ENCODE measurements around the gene RRP8. TPM values are rescaled to one million over a fixed set of nuclear protein-coding genes. Genes with fewer than 3 reads are reported as not detected.

Gene RRP8
- total RNA-seq, 2 experiments from 2014 or later: 26.4 to 33.6 TPM

DNA sequence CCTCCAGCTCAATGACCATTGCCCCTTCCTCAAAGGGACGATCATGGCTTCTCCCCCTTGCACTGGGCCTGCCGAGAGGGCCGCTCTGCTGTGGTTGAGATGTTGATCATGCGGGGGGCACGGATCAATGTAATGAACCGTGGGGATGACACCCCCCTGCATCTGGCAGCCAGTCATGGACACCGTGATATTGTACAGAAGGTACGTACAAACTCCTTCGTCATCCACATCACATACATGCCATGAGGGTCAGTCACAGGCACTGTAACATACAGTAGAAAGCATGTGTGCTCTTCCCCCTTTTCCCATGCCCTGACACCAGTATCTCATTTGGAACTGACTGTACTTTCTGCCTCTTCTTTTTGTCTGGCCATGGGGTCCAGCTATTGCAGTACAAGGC is 4.6 kb upstream of the RRP8 start:
- ChIA-PET POLR2A (interaction anchor here (1.3 to 2.2 kb wide), 2 partner anchors 10 to 15 kb away, joined by 3 to 4 read pairs; no protein-coding TSS in a partner anchor), CTCF (ENCODE audit: unreplicated experiment) (no interaction called here)
- Histone ChIP-seq H2AFZ (ENCODE audit: low read length) (no peak overlapping the region), H3K4me1 (ENCODE audit: insufficient read depth, low read length, poor library complexity, severe bottlenecking) (peaks cover 53% of the 10 kb centered on the region), H3K36me3 (ENCODE audit: insufficient read depth, low read length) (peaks cover 55% of the 10 kb centered on the region), H3K4me2 (ENCODE audit: low read length) (no peak overlapping the region), H3K79me2 (ENCODE audit: insufficient read depth, low read depth, low read length) (peaks cover 48% of the 10 kb centered on the region), H3K27ac (ENCODE audit: low read depth, low read length, poor library complexity, severe bottlenecking) (no peak overlapping the region), H4K20me1 (ENCODE audit: insufficient read depth, low read length) (peaks cover 15% of the 10 kb centered on the region), H3K4me3 (ENCODE audit: low read depth, low read length, poor library complexity, severe bottlenecking) (no peak overlapping the region), H3K9me2 (ENCODE audit: insufficient read depth, low read length) (no peaks in the 10 kb centered on the region), H3K9me3 (ENCODE audit: low read length) (no peaks in the 10 kb centered on the region)
- intact Hi-C loops (cut with micrococcal nuclease; ENCODE audit: unreplicated experiment): no loop called here
- BruUV-seq (replicated peaks): no TSS peak
- TF ChIP-seq, protein P1, sequence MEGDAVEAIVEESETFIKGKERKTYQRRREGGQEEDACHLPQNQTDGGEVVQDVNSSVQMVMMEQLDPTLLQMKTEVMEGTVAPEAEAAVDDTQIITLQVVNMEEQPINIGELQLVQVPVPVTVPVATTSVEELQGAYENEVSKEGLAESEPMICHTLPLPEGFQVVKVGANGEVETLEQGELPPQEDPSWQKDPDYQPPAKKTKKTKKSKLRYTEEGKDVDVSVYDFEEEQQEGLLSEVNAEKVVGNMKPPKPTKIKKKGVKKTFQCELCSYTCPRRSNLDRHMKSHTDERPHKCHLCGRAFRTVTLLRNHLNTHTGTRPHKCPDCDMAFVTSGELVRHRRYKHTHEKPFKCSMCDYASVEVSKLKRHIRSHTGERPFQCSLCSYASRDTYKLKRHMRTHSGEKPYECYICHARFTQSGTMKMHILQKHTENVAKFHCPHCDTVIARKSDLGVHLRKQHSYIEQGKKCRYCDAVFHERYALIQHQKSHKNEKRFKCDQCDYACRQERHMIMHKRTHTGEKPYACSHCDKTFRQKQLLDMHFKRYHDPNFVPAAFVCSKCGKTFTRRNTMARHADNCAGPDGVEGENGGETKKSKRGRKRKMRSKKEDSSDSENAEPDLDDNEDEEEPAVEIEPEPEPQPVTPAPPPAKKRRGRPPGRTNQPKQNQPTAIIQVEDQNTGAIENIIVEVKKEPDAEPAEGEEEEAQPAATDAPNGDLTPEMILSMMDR (conservative IDR thresholded peaks at IDR 0.05; ENCODE audit: low read length): no peak
- no peak for TF ChIP-seq EZH2phosphoT487 (IDR thresholded peaks at IDR 0.05; ENCODE audit: borderline replicate concordance, low read depth, low read length)
- no peak for DNase-seq (ENCODE audit: low spot score)

DNA sequence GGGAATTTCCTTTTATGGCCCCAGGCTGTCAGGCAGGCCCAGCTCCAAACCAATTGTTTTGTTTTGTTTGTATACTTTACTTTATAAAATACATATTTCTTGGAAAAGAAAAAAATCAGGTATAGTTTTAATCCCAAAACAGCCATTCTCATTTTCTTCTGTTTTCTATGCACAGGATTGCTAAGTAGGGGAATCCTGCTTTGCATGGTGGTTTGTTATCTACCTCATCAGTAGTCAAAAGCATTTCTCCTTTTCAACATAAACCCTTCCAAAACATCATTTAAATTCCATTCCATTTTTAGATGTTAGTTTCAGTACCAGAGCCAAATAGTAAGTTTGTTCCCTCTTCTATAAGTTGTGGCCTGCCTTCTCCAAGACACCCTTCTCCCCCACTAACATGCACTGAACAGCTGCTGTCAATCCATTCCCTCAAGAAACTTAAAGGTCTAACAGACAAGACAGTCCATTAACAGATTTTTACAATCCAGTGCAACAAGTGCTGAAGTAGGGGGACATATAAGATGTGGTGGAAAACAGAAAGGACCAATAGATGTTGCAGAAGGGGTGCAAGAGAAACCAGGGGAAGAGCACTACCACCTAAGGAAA is 3.9 kb upstream of the RRP8 start:
- POLR2A ChIA-PET: interaction anchor here (0.6 to 2.2 kb wide), 5 partner anchors 11 to 76 kb away, joined by 3 to 4 read pairs (median 4); partner anchors contain the start of gene MRPL17
- Histone ChIP-seq H3K9me3 (ENCODE audit: low read length) (no peaks in the 10 kb centered on the region), H3K27ac (ENCODE audit: low read depth, low read length, poor library complexity, severe bottlenecking) (peak overlapping the region; percentile 47), H4K20me1 (ENCODE audit: insufficient read depth, low read length) (peaks cover 22% of the 10 kb centered on the region), H3K36me3 (ENCODE audit: insufficient read depth, low read length) (peaks cover 55% of the 10 kb centered on the region), H3K4me1 (ENCODE audit: insufficient read depth, low read length, poor library complexity, severe bottlenecking) (peaks cover 51% of the 10 kb centered on the region), H3K79me2 (ENCODE audit: insufficient read depth, low read depth, low read length) (peaks cover 55% of the 10 kb centered on the region), H3K9me2 (ENCODE audit: insufficient read depth, low read length) (no peaks in the 10 kb centered on the region), H3K4me3 (ENCODE audit: low read depth, low read length, poor library complexity, severe bottlenecking) (peak overlapping the region; percentile 39), H3K4me2 (ENCODE audit: low read length) (peak overlapping the region; percentile 86), H2AFZ (ENCODE audit: low read length) (no peak overlapping the region)
- TF ChIP-seq, protein P1 (conservative IDR thresholded peaks at IDR 0.05; ENCODE audit: low read length): no peak
- TF ChIP-seq EZH2phosphoT487 (IDR thresholded peaks at IDR 0.05; ENCODE audit: borderline replicate concordance, low read depth, low read length): no peak
- intact Hi-C loops (cut with micrococcal nuclease; ENCODE audit: unreplicated experiment): no loop called here
- no peak for DNase-seq (ENCODE audit: low spot score)
- CTCF ChIA-PET (ENCODE audit: unreplicated experiment): no interaction called here
- no TSS peak for BruUV-seq (replicated peaks)

DNA sequence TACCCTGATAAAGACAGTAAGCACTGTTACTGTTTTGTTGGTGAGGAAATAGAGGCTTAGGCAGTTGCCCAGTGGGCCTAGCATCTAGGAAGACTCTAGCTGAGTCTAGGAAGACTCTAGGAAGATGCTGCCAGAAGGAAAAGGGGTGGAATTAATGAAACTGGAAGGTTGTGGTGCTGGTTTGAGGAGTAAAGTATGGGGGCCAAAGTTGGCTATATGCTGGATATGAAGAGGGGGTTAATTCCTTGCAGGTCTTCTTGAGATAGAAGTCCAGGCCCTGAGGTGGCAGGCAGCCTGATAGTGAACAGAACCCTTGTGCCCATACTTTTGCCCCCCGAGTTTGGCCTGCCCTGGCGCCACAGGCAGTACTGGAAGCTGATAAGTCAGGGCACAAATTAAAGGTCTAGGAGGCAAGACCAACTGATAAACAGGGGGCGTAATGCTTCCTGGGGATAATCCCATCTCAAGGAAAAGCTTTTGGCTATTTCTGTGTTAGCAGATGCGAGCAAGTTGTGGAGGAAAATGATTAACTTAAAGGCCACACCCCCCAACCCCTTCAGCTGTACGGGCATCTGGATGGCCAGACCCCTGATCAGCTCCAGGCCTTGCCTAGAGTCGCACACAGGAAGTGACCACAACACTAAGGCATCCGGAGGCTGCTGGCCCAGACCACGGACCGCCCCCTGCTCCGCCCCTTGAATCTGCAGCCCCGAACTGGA is 3.2 kb upstream of the RRP8 start:
- Histone ChIP-seq H3K9me2 (ENCODE audit: insufficient read depth, low read length) (no peaks in the 10 kb centered on the region), H3K4me3 (ENCODE audit: low read depth, low read length, poor library complexity, severe bottlenecking) (peak overlapping the region; percentile 39), H3K79me2 (ENCODE audit: insufficient read depth, low read depth, low read length) (peaks cover 61% of the 10 kb centered on the region), H2AFZ (ENCODE audit: low read length) (no peak overlapping the region), H4K20me1 (ENCODE audit: insufficient read depth, low read length) (peaks cover 25% of the 10 kb centered on the region), H3K27ac (ENCODE audit: low read depth, low read length, poor library complexity, severe bottlenecking) (peak overlapping the region; percentile 47), H3K9me3 (ENCODE audit: low read length) (no peaks in the 10 kb centered on the region), H3K4me2 (ENCODE audit: low read length) (peak overlapping the region; percentile 86), H3K36me3 (ENCODE audit: insufficient read depth, low read length) (peaks cover 57% of the 10 kb centered on the region), H3K4me1 (ENCODE audit: insufficient read depth, low read length, poor library complexity, severe bottlenecking) (peaks cover 57% of the 10 kb centered on the region)
- CTCF ChIA-PET (ENCODE audit: unreplicated experiment): no interaction called here
- no peak for TF ChIP-seq EZH2phosphoT487 (IDR thresholded peaks at IDR 0.05; ENCODE audit: borderline replicate concordance, low read depth, low read length)
- TF ChIP-seq, protein P1 (conservative IDR thresholded peaks at IDR 0.05; ENCODE audit: low read length): no peak
- peak; percentile 52 for DNase-seq (ENCODE audit: low spot score)
- no TSS peak for BruUV-seq (replicated peaks)
- intact Hi-C loops (cut with micrococcal nuclease; ENCODE audit: unreplicated experiment): no loop called here
- POLR2A ChIA-PET: interaction anchor here (0.6 to 2.2 kb wide), 6 partner anchors 11 to 898 kb away, joined by 3 to 6 read pairs (median 4); partner anchors contain the start of gene MRPL17
